ENCODE results near the gene IL17REL.

- TF ChIP-seq CTCF (IDR thresholded peaks at IDR 0.05) (no peak), POLR2A (IDR thresholded peaks at IDR 0.05) (no peak)
Observed at GRCh38 chr22:49967706-49968208, 44.8 kb downstream of the IL17REL start.
